Measurements from ENCODE around the gene CACNA2D2.

GRCh38 chr3:50466177-50466576 is 37.3 kb downstream of the CACNA2D2 start:
- TF ChIP-seq CTCF (IDR thresholded peaks at IDR 0.05; ENCODE audit: low read length): no peak
- TF ChIP-seq EZH2 (optimal IDR thresholded peaks at IDR 0.05; ENCODE audit: low read depth, low read length): no peak
- no peak for TF ChIP-seq EZH2phosphoT487 (IDR thresholded peaks at IDR 0.05; ENCODE audit: low read length)
